Measurements from ENCODE around the gene MADCAM1. TPM values are rescaled to one million over a fixed set of nuclear protein-coding genes. Genes with fewer than 3 reads are reported as not detected.
"Not testable (repeated sequence)": the region's sequence is repeated elsewhere in the genome, so short reads cannot be mapped to it uniquely, and the experiment has no call there.

Gene MADCAM1
- total RNA-seq (2014; rRNA removed; shearing (Covaris generic); ENCODE audit: low replicate concordance) = 0.11 and 0.97 TPM in 2 replicates

DNA sequence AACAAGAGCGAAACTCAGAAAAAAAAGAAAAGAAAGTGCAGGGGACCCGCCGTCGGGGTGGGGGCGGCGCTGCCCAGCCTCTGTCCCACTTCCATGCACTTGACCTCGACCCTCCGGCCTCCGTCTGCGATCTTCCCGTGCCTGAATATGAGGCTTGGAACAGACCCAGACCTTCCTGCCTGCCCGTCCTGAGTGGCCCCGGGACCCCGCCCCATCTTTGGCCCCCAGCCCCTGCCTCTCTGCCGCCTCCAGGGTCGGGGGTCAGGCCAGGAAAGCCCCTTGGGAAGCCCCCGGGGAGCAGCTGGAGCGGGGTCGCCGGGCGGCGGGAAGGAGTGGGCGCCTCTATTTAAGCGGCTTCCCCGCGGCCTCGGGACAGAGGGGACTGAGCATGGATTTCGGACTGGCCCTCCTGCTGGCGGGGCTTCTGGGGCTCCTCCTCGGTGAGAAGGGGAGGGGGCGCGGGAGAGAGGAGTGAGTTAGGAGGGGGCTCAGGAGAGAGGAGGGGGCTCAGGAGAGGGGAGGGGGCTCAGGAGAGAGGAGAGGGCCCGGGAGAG lies at the start of gene MADCAM1:
Gene MADCAM1 (plus strand): TSS at position 375 of the 554 bp plus-strand sequence. CDS start 14 bp downstream, at position 389.
- Histone ChIP-seq H3K27ac (ENCODE audit: low read length) (no peak within 1 kb of the TSS), H3K4me2 (ENCODE audit: low read depth, low read length, poor library complexity, severe bottlenecking) (no peak within 1 kb of the TSS), H3K4me3 (ENCODE audit: low read length) (no peak within 1 kb of the TSS), H3K27me3 (ENCODE audit: low read length) (no peaks in the 10 kb centered on the region), H3K4me1 (ENCODE audit: low read length) (peaks cover 4% of the 10 kb centered on the region; the same call in 1 of the 2 replicates), H3K9me3 (ENCODE audit: low read length) (peaks cover 4% of the 10 kb centered on the region; the same call in 1 of the 2 replicates), H3K36me3 (ENCODE audit: insufficient read depth, low read length) (no peaks in the 10 kb centered on the region), H3K9ac (ENCODE audit: low read length) (no peak within 1 kb of the TSS), H3K9me2 (replicated peaks; ENCODE audit: insufficient read depth, low read length) (no peaks in the 10 kb centered on the region), H2AFZ (ENCODE audit: low read length) (no peak within 1 kb of the TSS), H4K20me1 (ENCODE audit: insufficient read depth, low read depth, low read length) (no peaks in the 10 kb centered on the region), H3K79me2 (ENCODE audit: low read length) (no peaks in the 10 kb centered on the region)
- no peak for DNase-seq

DNA sequence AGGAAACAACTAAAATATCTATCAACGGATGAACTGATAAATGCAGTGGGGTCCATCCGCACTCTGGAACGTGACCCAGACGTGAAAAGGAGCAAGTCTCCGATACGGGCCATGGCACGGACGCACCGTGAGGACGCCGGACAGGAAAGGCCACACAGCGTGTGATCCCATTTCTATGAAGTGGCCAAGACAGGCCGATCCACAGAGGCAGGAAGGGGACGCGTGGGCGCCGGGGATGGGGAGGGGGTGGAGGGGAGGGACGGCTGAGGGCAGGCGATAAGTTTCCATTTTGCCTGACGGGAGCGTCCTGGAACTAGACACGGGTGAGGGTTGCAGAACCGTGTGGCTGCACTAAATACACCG lies 49.2 kb upstream of the MADCAM1 start:
- H3K9me3 ChIP-seq (ENCODE audit: low read length) = peaks cover 14% of the 10 kb centered on the region; the same call in 1 of the 2 replicates
- no peaks in the 10 kb centered on the region for H3K27me3 ChIP-seq (ENCODE audit: low read length)
- H3K4me2 ChIP-seq (ENCODE audit: low read depth, low read length, poor library complexity, severe bottlenecking) = no peak overlapping the region
- H3K9ac ChIP-seq (ENCODE audit: low read length) = no peak overlapping the region
- DNase-seq = no peak
- H3K9me2 ChIP-seq (replicated peaks; ENCODE audit: insufficient read depth, low read length) = no peaks in the 10 kb centered on the region
- H3K36me3 ChIP-seq (ENCODE audit: insufficient read depth, low read length) = no peaks in the 10 kb centered on the region
- no peaks in the 10 kb centered on the region for H4K20me1 ChIP-seq (ENCODE audit: insufficient read depth, low read depth, low read length)
- H3K4me3 ChIP-seq (ENCODE audit: low read length) = no peak overlapping the region
- H3K79me2 ChIP-seq (ENCODE audit: low read length) = no peaks in the 10 kb centered on the region
- H3K27ac ChIP-seq (ENCODE audit: low read length) = no peak overlapping the region
- no peaks in the 10 kb centered on the region for H3K4me1 ChIP-seq (ENCODE audit: low read length)
- H2AFZ ChIP-seq (ENCODE audit: low read length) = no peak overlapping the region

DNA sequence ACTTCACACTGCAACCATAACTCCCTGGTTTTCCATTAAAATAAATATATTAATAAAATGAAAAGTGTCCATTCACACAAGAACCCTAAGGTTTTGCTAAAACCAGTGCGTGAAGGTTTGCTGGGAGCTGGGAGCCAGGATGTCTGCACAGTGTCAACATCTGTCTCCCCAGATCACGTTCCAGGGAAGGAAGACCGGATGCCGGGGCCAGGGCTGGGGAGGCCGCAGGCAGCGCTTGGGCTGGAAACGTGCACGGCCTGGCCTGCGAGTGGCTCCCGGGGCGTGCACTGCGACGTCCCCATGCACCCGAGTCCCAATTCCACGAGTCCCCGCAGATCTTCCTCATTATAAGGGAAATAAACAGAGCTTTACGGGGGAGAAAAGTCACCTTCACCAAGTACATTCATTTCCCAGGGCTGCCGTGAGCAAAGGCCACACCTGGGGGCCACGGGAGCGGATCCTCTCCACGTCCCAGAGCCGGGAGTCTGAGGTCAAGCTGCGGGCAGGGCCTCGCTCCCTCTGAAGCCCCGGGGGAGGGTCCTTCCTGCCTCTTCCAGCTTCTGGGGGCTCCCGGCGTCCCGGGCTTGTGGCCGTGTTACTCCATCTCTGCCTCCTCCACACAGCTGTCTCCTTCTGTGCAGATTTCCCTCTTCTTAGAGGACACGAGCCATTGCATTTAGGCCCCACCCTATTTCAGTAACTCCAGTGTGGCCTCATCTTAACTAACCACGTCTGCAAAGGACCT lies 48.3 kb upstream of the MADCAM1 start:
- Histone ChIP-seq H3K9ac (ENCODE audit: low read length) (no peak overlapping the region), H2AFZ (ENCODE audit: low read length) (no peak overlapping the region)

DNA sequence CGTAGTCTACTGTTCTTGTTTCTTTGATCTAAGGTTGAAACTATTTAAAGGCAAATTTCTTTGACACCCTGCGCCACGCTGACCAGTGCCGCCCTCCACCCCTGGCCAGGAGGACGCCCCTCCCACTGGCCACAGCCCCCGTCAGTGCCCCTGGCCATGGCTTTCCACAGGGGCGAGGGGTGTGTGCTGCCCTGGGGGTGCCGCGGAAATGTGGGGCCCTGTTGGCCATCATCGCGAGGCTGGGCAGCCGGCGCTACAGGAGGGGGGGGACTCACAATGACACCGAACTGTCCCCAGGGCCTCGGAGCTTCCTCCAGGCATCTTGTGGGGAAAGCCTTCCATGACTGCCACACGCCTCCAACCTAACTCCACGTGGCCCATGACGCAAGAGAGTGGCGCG lies 46.4 kb upstream of the MADCAM1 start:
- Histone ChIP-seq H3K4me2 (ENCODE audit: low read depth, low read length, poor library complexity, severe bottlenecking) (no peak overlapping the region), H3K4me1 (ENCODE audit: low read length) (no peaks in the 10 kb centered on the region), H3K9me2 (replicated peaks; ENCODE audit: insufficient read depth, low read length) (no peaks in the 10 kb centered on the region), H3K9me3 (ENCODE audit: low read length) (peaks cover 14% of the 10 kb centered on the region; the same call in 1 of the 2 replicates), H2AFZ (ENCODE audit: low read length) (no peak overlapping the region), H3K9ac (ENCODE audit: low read length) (no peak overlapping the region), H3K27ac (ENCODE audit: low read length) (no peak overlapping the region), H3K36me3 (ENCODE audit: insufficient read depth, low read length) (no peaks in the 10 kb centered on the region), H3K79me2 (ENCODE audit: low read length) (no peaks in the 10 kb centered on the region), H4K20me1 (ENCODE audit: insufficient read depth, low read depth, low read length) (no peaks in the 10 kb centered on the region), H3K27me3 (ENCODE audit: low read length) (no peaks in the 10 kb centered on the region), H3K4me3 (ENCODE audit: low read length) (no peak overlapping the region)
- DNase-seq = no peak

More for the DNA sequence above, 48.3 kb upstream of the MADCAM1 start:
- H4K20me1 ChIP-seq (ENCODE audit: insufficient read depth, low read depth, low read length) = no peaks in the 10 kb centered on the region
- H3K27me3 ChIP-seq (ENCODE audit: low read length) = no peaks in the 10 kb centered on the region
- H3K27ac ChIP-seq (ENCODE audit: low read length) = no peak overlapping the region
- no peaks in the 10 kb centered on the region for H3K4me1 ChIP-seq (ENCODE audit: low read length)
- no peaks in the 10 kb centered on the region for H3K36me3 ChIP-seq (ENCODE audit: insufficient read depth, low read length)
- no peaks in the 10 kb centered on the region for H3K79me2 ChIP-seq (ENCODE audit: low read length)
- no peak overlapping the region for H3K4me3 ChIP-seq (ENCODE audit: low read length)
- no peaks in the 10 kb centered on the region for H3K9me2 ChIP-seq (replicated peaks; ENCODE audit: insufficient read depth, low read length)
- H3K4me2 ChIP-seq (ENCODE audit: low read depth, low read length, poor library complexity, severe bottlenecking) = no peak overlapping the region
- H3K9me3 ChIP-seq (ENCODE audit: low read length) = peaks cover 14% of the 10 kb centered on the region; the same call in 1 of the 2 replicates
- no peak for DNase-seq

DNA sequence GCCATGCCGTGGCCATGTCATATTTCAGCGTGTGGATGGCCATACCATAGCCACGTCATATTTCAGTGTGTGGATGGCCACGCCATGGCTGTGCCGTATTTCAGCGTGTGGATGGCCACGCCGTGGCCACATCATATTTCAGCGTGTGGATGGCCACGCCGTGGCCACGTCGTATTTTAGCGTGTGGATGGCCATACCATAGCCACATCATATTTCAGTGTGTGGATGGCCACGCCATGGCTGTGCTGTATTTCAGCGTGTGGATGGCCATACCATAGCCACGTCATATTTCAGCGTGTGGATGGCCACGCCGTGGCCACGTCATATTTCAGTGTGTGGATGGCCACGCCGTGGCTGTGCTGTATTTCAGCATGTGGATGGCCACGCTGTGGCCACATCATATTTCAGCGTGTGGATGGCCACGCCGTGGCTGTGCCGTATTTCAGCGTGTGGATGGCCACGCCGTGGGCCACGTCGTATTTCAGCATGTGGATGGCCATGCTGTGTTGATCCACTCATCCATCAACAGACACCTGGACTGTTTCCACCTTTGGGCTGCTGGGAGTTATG lies 45.3 kb upstream of the MADCAM1 start:
- not testable (repeated sequence) for H3K27me3 ChIP-seq (ENCODE audit: low read length); DNase-seq
- H3K9me3 ChIP-seq (ENCODE audit: low read length) = peaks cover 14% of the 10 kb centered on the region; the same call in 1 of the 2 replicates

DNA sequence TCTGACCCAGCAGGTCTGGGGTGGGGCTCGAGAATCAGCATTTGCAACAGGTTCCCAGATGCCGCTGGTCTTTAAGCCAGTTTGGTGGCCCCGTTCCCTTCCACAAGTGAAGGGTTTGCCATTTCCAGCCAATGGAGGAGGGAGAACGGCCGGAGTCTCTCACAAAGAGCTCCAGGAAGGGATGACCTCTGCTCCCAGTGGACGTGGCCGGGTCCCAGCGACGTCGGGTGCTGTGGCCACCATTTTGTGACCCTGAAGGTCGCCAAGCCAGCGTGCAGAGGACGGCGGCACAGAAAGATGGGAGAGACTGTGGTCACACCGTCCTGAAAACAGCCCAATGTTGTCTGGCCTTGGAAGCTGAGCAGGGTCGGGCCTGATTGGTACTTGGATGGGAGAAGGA lies 43.5 kb upstream of the MADCAM1 start:
- H3K36me3 ChIP-seq (ENCODE audit: insufficient read depth, low read length) = no peaks in the 10 kb centered on the region
- no peaks in the 10 kb centered on the region for H4K20me1 ChIP-seq (ENCODE audit: insufficient read depth, low read depth, low read length)
- no peak overlapping the region for H3K27ac ChIP-seq (ENCODE audit: low read length)
- H3K4me3 ChIP-seq (ENCODE audit: low read length) = no peak overlapping the region
- DNase-seq = no peak
- H3K9me3 ChIP-seq (ENCODE audit: low read length) = peaks cover 14% of the 10 kb centered on the region; the same call in 1 of the 2 replicates
- no peaks in the 10 kb centered on the region for H3K4me1 ChIP-seq (ENCODE audit: low read length)
- H3K79me2 ChIP-seq (ENCODE audit: low read length) = no peaks in the 10 kb centered on the region
- no peak overlapping the region for H2AFZ ChIP-seq (ENCODE audit: low read length)
- H3K9ac ChIP-seq (ENCODE audit: low read length) = no peak overlapping the region
- H3K9me2 ChIP-seq (replicated peaks; ENCODE audit: insufficient read depth, low read length) = no peaks in the 10 kb centered on the region
- H3K27me3 ChIP-seq (ENCODE audit: low read length) = no peaks in the 10 kb centered on the region
- H3K4me2 ChIP-seq (ENCODE audit: low read depth, low read length, poor library complexity, severe bottlenecking) = no peak overlapping the region

More for the DNA sequence above, 45.3 kb upstream of the MADCAM1 start:
- not testable (repeated sequence) for H3K4me2 ChIP-seq (ENCODE audit: low read depth, low read length, poor library complexity, severe bottlenecking); H3K9ac ChIP-seq (ENCODE audit: low read length); H3K79me2 ChIP-seq (ENCODE audit: low read length); H3K9me2 ChIP-seq (replicated peaks; ENCODE audit: insufficient read depth, low read length); H4K20me1 ChIP-seq (ENCODE audit: insufficient read depth, low read depth, low read length); H2AFZ ChIP-seq (ENCODE audit: low read length); H3K4me1 ChIP-seq (ENCODE audit: low read length); H3K36me3 ChIP-seq (ENCODE audit: insufficient read depth, low read length); H3K27ac ChIP-seq (ENCODE audit: low read length); H3K4me3 ChIP-seq (ENCODE audit: low read length)

DNA sequence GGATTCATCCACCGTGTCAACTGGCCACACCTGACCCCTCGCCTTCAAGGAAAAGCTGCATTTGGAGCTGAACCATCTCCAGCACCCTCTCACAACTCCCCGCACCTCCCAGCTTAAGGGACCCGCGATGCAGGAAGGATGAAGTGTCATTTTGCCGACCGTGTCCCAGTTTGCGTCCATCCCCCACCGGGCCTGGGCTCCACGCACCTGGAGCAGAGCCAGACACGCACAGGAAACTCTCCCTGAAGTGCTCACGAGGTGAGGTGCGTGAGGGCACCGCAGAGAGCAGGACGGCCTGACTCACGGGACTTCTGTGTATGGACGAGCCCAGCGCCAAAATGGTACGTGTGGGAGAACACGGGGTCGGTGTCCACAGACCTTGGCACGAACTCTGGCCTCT lies 42.7 kb upstream of the MADCAM1 start:
- no peaks in the 10 kb centered on the region for H3K79me2 ChIP-seq (ENCODE audit: low read length)
- H2AFZ ChIP-seq (ENCODE audit: low read length) = no peak overlapping the region
- peaks cover 14% of the 10 kb centered on the region; the same call in 1 of the 2 replicates for H3K9me3 ChIP-seq (ENCODE audit: low read length)
- H3K4me2 ChIP-seq (ENCODE audit: low read depth, low read length, poor library complexity, severe bottlenecking) = no peak overlapping the region
- no peaks in the 10 kb centered on the region for H4K20me1 ChIP-seq (ENCODE audit: insufficient read depth, low read depth, low read length)
- H3K27me3 ChIP-seq (ENCODE audit: low read length) = no peaks in the 10 kb centered on the region
- H3K36me3 ChIP-seq (ENCODE audit: insufficient read depth, low read length) = no peaks in the 10 kb centered on the region
- H3K4me3 ChIP-seq (ENCODE audit: low read length) = no peak overlapping the region
- H3K9me2 ChIP-seq (replicated peaks; ENCODE audit: insufficient read depth, low read length) = no peaks in the 10 kb centered on the region
- no peak overlapping the region for H3K27ac ChIP-seq (ENCODE audit: low read length)
- H3K9ac ChIP-seq (ENCODE audit: low read length) = no peak overlapping the region
- DNase-seq = no peak
- no peaks in the 10 kb centered on the region for H3K4me1 ChIP-seq (ENCODE audit: low read length)

DNA sequence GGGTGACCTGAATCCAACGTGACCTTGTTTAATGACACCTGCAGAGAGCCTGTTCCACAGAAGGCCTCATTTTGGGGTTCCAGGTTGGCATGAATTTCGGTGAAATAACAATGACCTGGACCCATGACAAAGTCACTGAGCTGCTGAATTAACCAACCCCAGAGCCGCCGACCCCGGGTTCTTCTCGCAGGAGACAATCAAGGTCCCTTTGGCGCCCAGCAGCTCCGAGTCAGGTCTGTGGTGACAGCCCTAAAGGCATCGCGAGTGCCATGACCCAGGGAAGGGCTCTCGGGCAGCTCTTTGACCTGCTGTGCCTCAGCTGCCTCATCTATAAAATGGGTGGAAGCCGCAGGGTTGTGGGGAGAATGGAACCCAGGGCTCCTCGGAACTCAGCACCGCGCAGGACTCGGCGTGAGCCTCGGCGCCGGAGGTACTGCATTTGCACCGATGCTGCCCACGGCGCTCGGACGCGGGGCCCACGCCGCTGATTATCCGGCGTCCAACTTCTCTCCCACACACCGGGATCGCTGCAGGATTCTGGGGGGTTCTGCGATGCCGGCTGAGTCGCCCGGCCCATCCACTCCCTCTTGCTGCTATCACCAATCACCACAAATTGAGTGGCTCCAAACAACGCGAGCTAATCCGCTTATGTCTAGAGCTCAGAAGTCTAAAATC lies 41.1 kb upstream of the MADCAM1 start:
- Histone ChIP-seq H2AFZ (ENCODE audit: low read length) (no peak overlapping the region), H3K9ac (ENCODE audit: low read length) (no peak overlapping the region), H3K4me1 (ENCODE audit: low read length) (no peaks in the 10 kb centered on the region), H3K4me2 (ENCODE audit: low read depth, low read length, poor library complexity, severe bottlenecking) (no peak overlapping the region), H3K36me3 (ENCODE audit: insufficient read depth, low read length) (no peaks in the 10 kb centered on the region), H3K4me3 (ENCODE audit: low read length) (no peak overlapping the region), H3K9me3 (ENCODE audit: low read length) (peaks cover 10% of the 10 kb centered on the region; the same call in 1 of the 2 replicates), H3K79me2 (ENCODE audit: low read length) (no peaks in the 10 kb centered on the region), H4K20me1 (ENCODE audit: insufficient read depth, low read depth, low read length) (no peaks in the 10 kb centered on the region), H3K9me2 (replicated peaks; ENCODE audit: insufficient read depth, low read length) (no peaks in the 10 kb centered on the region), H3K27me3 (ENCODE audit: low read length) (no peaks in the 10 kb centered on the region), H3K27ac (ENCODE audit: low read length) (no peak overlapping the region)
- DNase-seq = no peak
